Peyer's patch (tissue), 4 donors: Measurements from ENCODE around the gene JAGN1.
A peak's percentile ranks its signal among the peaks of the same experiment; 100 is the strongest.

Experiments used
- POLR2A ChIP-seq, 2 donors: fragments of 450-650 bp; IDR thresholded peaks; one replicate each; pipeline ENCODE4 v1.5.1; 2017; ENCODE audit warnings: antibody characterized with exemption in 2 of 2, mild to moderate bottlenecking in 2 of 2, moderate library complexity in 2 of 2
- TF ChIP-seq, protein P1 (sequence below), 6 experiments: fragments of 450-650 bp in 4 of 6; fragments of 200-600 bp in 2 of 6; sonication (generic) in 1 of 6; IDR thresholded peaks; one replicate each; pipeline ENCODE4 v1.5.1; 2017 to 2019; ENCODE audit warnings: antibody characterized with exemption in 6 of 6, mild to moderate bottlenecking in 3 of 6, moderate library complexity in 1 of 6

DNA sequence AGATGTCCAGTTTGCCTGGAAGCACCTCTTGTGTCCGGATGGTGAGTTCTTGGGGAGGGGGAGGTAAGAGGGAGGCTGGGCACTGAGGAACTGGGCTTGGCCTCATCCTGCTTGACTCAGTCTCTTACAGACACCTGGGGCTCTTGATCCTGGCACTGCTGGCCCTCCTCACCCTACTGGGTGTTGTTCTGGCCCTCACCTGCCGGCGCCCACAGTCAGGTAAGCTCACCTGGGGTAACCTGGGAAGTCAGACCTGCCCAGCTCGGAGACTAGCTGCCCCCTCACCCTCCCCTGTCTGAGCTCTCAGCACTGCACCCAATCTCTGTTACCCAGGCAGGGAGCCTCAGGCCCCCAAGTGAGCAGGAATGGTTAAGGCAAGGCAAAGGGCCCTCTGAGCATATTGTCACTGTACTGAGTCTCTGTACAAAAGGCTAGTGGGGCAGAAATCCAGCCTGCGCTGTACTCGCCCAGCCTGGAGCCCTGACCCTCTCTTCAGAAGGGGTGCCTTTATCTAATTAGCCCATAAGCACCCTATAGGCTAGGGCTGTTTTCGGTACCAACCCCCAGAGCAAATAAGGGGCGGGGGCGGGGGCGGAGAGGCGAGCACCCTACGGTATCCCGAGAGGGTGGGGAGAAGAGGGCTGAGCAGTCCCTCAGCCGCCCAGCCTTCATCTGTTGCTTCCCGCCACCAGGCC lies 24.3 kb downstream of the JAGN1 start:
- peak in 1 of 2 donors; percentile 4 for TF ChIP-seq POLR2A (IDR thresholded peaks at IDR 0.05)
- TF ChIP-seq, protein P1, sequence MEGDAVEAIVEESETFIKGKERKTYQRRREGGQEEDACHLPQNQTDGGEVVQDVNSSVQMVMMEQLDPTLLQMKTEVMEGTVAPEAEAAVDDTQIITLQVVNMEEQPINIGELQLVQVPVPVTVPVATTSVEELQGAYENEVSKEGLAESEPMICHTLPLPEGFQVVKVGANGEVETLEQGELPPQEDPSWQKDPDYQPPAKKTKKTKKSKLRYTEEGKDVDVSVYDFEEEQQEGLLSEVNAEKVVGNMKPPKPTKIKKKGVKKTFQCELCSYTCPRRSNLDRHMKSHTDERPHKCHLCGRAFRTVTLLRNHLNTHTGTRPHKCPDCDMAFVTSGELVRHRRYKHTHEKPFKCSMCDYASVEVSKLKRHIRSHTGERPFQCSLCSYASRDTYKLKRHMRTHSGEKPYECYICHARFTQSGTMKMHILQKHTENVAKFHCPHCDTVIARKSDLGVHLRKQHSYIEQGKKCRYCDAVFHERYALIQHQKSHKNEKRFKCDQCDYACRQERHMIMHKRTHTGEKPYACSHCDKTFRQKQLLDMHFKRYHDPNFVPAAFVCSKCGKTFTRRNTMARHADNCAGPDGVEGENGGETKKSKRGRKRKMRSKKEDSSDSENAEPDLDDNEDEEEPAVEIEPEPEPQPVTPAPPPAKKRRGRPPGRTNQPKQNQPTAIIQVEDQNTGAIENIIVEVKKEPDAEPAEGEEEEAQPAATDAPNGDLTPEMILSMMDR (IDR thresholded peaks at IDR 0.05): no peak
